Karpas-422 (cell line): ENCODE results near the gene UBASH3A. TPM values are rescaled to one million over a fixed set of nuclear protein-coding genes. Genes with fewer than 3 reads are reported as not detected.
A peak's percentile ranks its signal among the peaks of the same experiment; 100 is the strongest.
"Not testable (repeated sequence)": the region's sequence is repeated elsewhere in the genome, so short reads cannot be mapped to it uniquely, and the experiment has no call there.

Experiments
- DNase-seq: peaks from one replicate; pipeline ENCODE4 v3.0.0-alpha.2; 2015
- H2AFZ ChIP-seq: fragments of 200-600 bp; sonication (generic); 2 replicates; pipeline ENCODE4 v1.6.1; 2014; ENCODE audit warnings: antibody characterized with exemption, low read length, mixed read lengths
- H3K27ac ChIP-seq: fragments of 200-600 bp; sonication (generic); 2 replicates; pipeline ENCODE4 v1.5.1; 2014; ENCODE audit warnings: mild to moderate bottlenecking, low read length, moderate library complexity
- H3K27me3 ChIP-seq: fragments of 200-600 bp; sonication (generic); 2 replicates; pipeline ENCODE4 v1.6.1; 2014; ENCODE audit warnings: low read length, mixed read lengths
- H3K36me3 ChIP-seq: fragments of 200-600 bp; sonication (generic); 2 replicates; pipeline ENCODE4 v1.6.1; 2014; ENCODE audit warnings: low read length, mixed read lengths; ENCODE audit not compliant: insufficient read depth
- H3K4me1 ChIP-seq: fragments of 200-600 bp; sonication (generic); 2 replicates; pipeline ENCODE4 v1.6.1; 2014; ENCODE audit warnings: mild to moderate bottlenecking, low read length, mixed read lengths
- H3K4me2 ChIP-seq: fragments of 200-600 bp; sonication (generic); 2 replicates; pipeline ENCODE4 v1.6.1; 2014; ENCODE audit warnings: low read length, low read depth, mild to moderate bottlenecking; ENCODE audit not compliant: poor library complexity, severe bottlenecking
- H3K4me3 ChIP-seq: fragments of 200-600 bp; sonication (generic); 2 replicates; pipeline ENCODE4 v1.5.1; 2014; ENCODE audit warnings: mild to moderate bottlenecking, antibody characterized with exemption, low read length, mixed read lengths
- H3K79me2 ChIP-seq: fragments of 200-600 bp; sonication (generic); 2 replicates; pipeline ENCODE4 v1.6.1; 2014; ENCODE audit warnings: mild to moderate bottlenecking, low read length, mixed read lengths
- H3K9ac ChIP-seq: fragments of 200-600 bp; sonication (generic); 2 replicates; pipeline ENCODE4 v1.6.0; 2014; ENCODE audit warnings: low read length
- H3K9me2 ChIP-seq: fragments of 200-600 bp; sonication (generic), shearing (Covaris generic); replicated peaks from 2 replicates; pipeline ENCODE4 v1.6.0; 2014; ENCODE audit warnings: mild to moderate bottlenecking, low read length, moderate library complexity; ENCODE audit not compliant: insufficient read depth
- H3K9me3 ChIP-seq: fragments of 300-700, 200-600 bp; sonication (generic); 2 replicates; pipeline ENCODE4 v1.6.1; 2014; ENCODE audit warnings: low read length, mixed read lengths
- H4K20me1 ChIP-seq: fragments of 200-600 bp; sonication (generic); 2 replicates; pipeline ENCODE4 v1.6.1; 2014; ENCODE audit warnings: mild to moderate bottlenecking, antibody characterized with exemption, low read length, low read depth; ENCODE audit not compliant: insufficient read depth
- total RNA-seq: library from RNA; depleted of rRNA; stranded (reverse); fragments of >200 nt; shearing (Covaris generic); gene quantifications from 2 replicates; pipeline ENCODE4 v1.2.3, GENCODE V29; 2014; ENCODE audit warnings: low replicate concordance

UBASH3A gene
- total RNA-seq, 1 experiment from 2014 or later, result not detected

GRCh38 chr21:42469726-42470125, 66.0 kb downstream of the UBASH3A start:
- H3K9me2 ChIP-seq, H2AFZ ChIP-seq, H3K36me3 ChIP-seq, H3K4me3 ChIP-seq, H3K9ac ChIP-seq, H4K20me1 ChIP-seq, DNase-seq, H3K79me2 ChIP-seq, H3K9me3 ChIP-seq, H3K27me3 ChIP-seq: not testable (repeated sequence)
- H3K27ac ChIP-seq, result 0 out of 2 replicates have a peak overlapping the region, but pooled peaks have one; percentile 47
- peak overlapping the region; percentile 41 for H3K4me2 ChIP-seq
- H3K4me1 ChIP-seq, result peaks cover 66% of the 10 kb centered on the region

GRCh38 chr21:42471206-42471605, 67.5 kb downstream of the UBASH3A start:
- H3K9me2 ChIP-seq, result no peaks in the 10 kb centered on the region
- H2AFZ ChIP-seq, result no peak overlapping the region
- peaks cover 67% of the 10 kb centered on the region for H3K4me1 ChIP-seq
- H3K27me3 ChIP-seq, result no peaks in the 10 kb centered on the region
- no peaks in the 10 kb centered on the region for H3K79me2 ChIP-seq
- H3K9ac ChIP-seq, result no peak overlapping the region
- no peaks in the 10 kb centered on the region for H3K36me3 ChIP-seq
- H4K20me1 ChIP-seq, result no peaks in the 10 kb centered on the region
- H3K9me3 ChIP-seq, result no peaks in the 10 kb centered on the region
- no peak overlapping the region for H3K27ac ChIP-seq
- no peak overlapping the region for H3K4me3 ChIP-seq
- H3K4me2 ChIP-seq, result no peak overlapping the region
- no peak for DNase-seq

- H3K4me1 ChIP-seq, result peaks cover 63% of the 10 kb centered on the region
- no peak overlapping the region for H3K4me2 ChIP-seq
Measured at GRCh38 chr21:42471716-42472330, 68.1 kb downstream of the UBASH3A start.

GRCh38 chr21:42472521-42472920, 68.8 kb downstream of the UBASH3A start:
- H2AFZ ChIP-seq, result no peak overlapping the region
- H3K4me3 ChIP-seq, result no peak overlapping the region
- no peak for DNase-seq
- no peaks in the 10 kb centered on the region for H3K79me2 ChIP-seq
- H3K4me2 ChIP-seq, result no peak overlapping the region
- no peak overlapping the region for H3K27ac ChIP-seq
- H3K9ac ChIP-seq, result no peak overlapping the region
- H3K9me3 ChIP-seq, result no peaks in the 10 kb centered on the region
- no peaks in the 10 kb centered on the region for H3K36me3 ChIP-seq
- H3K9me2 ChIP-seq, result no peaks in the 10 kb centered on the region
- no peaks in the 10 kb centered on the region for H4K20me1 ChIP-seq
- no peaks in the 10 kb centered on the region for H3K27me3 ChIP-seq
- peaks cover 56% of the 10 kb centered on the region for H3K4me1 ChIP-seq

More at GRCh38 chr21:42471716-42472330, 68.1 kb downstream of the UBASH3A start:
- H3K9me3 ChIP-seq, result no peaks in the 10 kb centered on the region
- no peak overlapping the region for H3K4me3 ChIP-seq
- H3K36me3 ChIP-seq, result no peaks in the 10 kb centered on the region
- no peaks in the 10 kb centered on the region for H4K20me1 ChIP-seq
- DNase-seq, result no peak
- no peak overlapping the region for H2AFZ ChIP-seq
- H3K27me3 ChIP-seq, result no peaks in the 10 kb centered on the region
- no peak overlapping the region for H3K27ac ChIP-seq
- H3K9ac ChIP-seq, result no peak overlapping the region
- H3K9me2 ChIP-seq, result no peaks in the 10 kb centered on the region
- H3K79me2 ChIP-seq, result no peaks in the 10 kb centered on the region

GRCh38 chr21:42473498-42474042, 69.9 kb downstream of the UBASH3A start:
- Histone ChIP-seq H3K9ac (no peak overlapping the region), H3K27me3 (no peaks in the 10 kb centered on the region), H4K20me1 (no peaks in the 10 kb centered on the region), H3K9me3 (no peaks in the 10 kb centered on the region), H3K4me2 (no peak overlapping the region), H3K4me1 (peaks cover 45% of the 10 kb centered on the region), H2AFZ (no peak overlapping the region), H3K36me3 (no peaks in the 10 kb centered on the region), H3K27ac (no peak overlapping the region), H3K79me2 (no peaks in the 10 kb centered on the region), H3K4me3 (no peak overlapping the region), H3K9me2 (no peaks in the 10 kb centered on the region)
- DNase-seq, result no peak

- H3K27me3 ChIP-seq, result no peaks in the 10 kb centered on the region
- H3K36me3 ChIP-seq, result no peaks in the 10 kb centered on the region
- H3K9ac ChIP-seq, result no peak overlapping the region
- no peak for DNase-seq
- no peaks in the 10 kb centered on the region for H3K9me3 ChIP-seq
- H3K9me2 ChIP-seq, result no peaks in the 10 kb centered on the region
- no peaks in the 10 kb centered on the region for H4K20me1 ChIP-seq
- H3K4me2 ChIP-seq, result peak overlapping the region; percentile 2
- H2AFZ ChIP-seq, result no peak overlapping the region
- H3K4me3 ChIP-seq, result no peak overlapping the region
- H3K4me1 ChIP-seq, result peaks cover 39% of the 10 kb centered on the region
- no peak overlapping the region for H3K27ac ChIP-seq
- H3K79me2 ChIP-seq, result no peaks in the 10 kb centered on the region
Measured at GRCh38 chr21:42474043-42474831, 70.5 kb downstream of the UBASH3A start.

GRCh38 chr21:42475036-42475435, 71.3 kb downstream of the UBASH3A start:
- Histone ChIP-seq H3K4me2 (peak overlapping the region; percentile 2), H3K79me2 (no peaks in the 10 kb centered on the region), H3K36me3 (no peaks in the 10 kb centered on the region), H3K9me2 (no peaks in the 10 kb centered on the region), H3K4me1 (peaks cover 33% of the 10 kb centered on the region), H3K9me3 (no peaks in the 10 kb centered on the region), H3K4me3 (no peak overlapping the region), H3K27ac (no peak overlapping the region), H3K9ac (no peak overlapping the region), H2AFZ (no peak overlapping the region), H3K27me3 (no peaks in the 10 kb centered on the region), H4K20me1 (no peaks in the 10 kb centered on the region)
- DNase-seq, result no peak

- Histone ChIP-seq H4K20me1 (no peaks in the 10 kb centered on the region), H3K4me1 (peaks cover 33% of the 10 kb centered on the region), H3K9me3 (no peaks in the 10 kb centered on the region), H2AFZ (no peak overlapping the region), H3K9ac (no peak overlapping the region), H3K27ac (no peak overlapping the region), H3K79me2 (no peaks in the 10 kb centered on the region), H3K9me2 (no peaks in the 10 kb centered on the region), H3K36me3 (no peaks in the 10 kb centered on the region), H3K27me3 (no peaks in the 10 kb centered on the region), H3K4me3 (no peak overlapping the region), H3K4me2 (no peak overlapping the region)
- DNase-seq, result no peak
Measured at GRCh38 chr21:42475526-42476387, 72.1 kb downstream of the UBASH3A start.
